PC-9 (cell line): ENCODE data around the gene BMP8B. TPM values are rescaled to one million over a fixed set of nuclear protein-coding genes. Genes with fewer than 3 reads are reported as not detected.

Experiments
- BruUV-seq: library from RNA; stranded (reverse); fragments of 400-500 nt; replicated peaks from 2 replicates; lab custom pipeline; 2021; lab: Mats Ljungman, UMichigan
- CTCF ChIA-PET: fragments of 300-600 bp; sonication (Branson Sonifier 250); formaldehyde crosslinking; loops from one replicate; lab custom pipeline; 2022; ENCODE audit warnings: antibody characterized with exemption; lab: Charles Lee
- POLR2A ChIA-PET: fragments of 300-600 bp; sonication (Branson Sonifier 250); formaldehyde crosslinking; loops from one replicate; lab custom pipeline; 2022; ENCODE audit warnings: antibody characterized with exemption; ENCODE audit not compliant: unreplicated experiment; lab: Charles Lee
- DNase-seq, 2 experiments: peaks; one replicate each; pipeline versions ENCODE4 v3.0.0 to v3.0.0-alpha.2; 2015 to 2022; ENCODE audit warnings: mixed read lengths in 1 of 2
- H2AFZ ChIP-seq: fragments of 200-600 bp; sonication (generic); 2 replicates; pipeline ENCODE4 v1.8.1; 2017; ENCODE audit warnings: antibody characterized with exemption
- H3F3A ChIP-seq: fragments of 200-600 bp; sonication (generic); 2 replicates; pipeline ENCODE4 v1.8.1; 2017; ENCODE audit warnings: antibody characterized with exemption, mild to moderate bottlenecking, low read depth; ENCODE audit not compliant: insufficient read depth
- H3K27ac ChIP-seq: fragments of 200-600 bp; sonication (generic); 2 replicates; pipeline ENCODE4 v1.6.1; 2016; ENCODE audit warnings: mixed run types
- H3K27me3 ChIP-seq: fragments of 200-600 bp; sonication (generic); 2 replicates; pipeline ENCODE4 v1.6.1; 2016; ENCODE audit warnings: low read depth, mixed run types; ENCODE audit not compliant: insufficient read depth
- H3K36me3 ChIP-seq: fragments of 200-600 bp; sonication (generic); 2 replicates; pipeline ENCODE4 v1.6.1; 2016; ENCODE audit warnings: low read depth, mixed run types
- H3K4me1 ChIP-seq: fragments of 200-600 bp; sonication (generic); replicated peaks from 2 replicates; pipeline ENCODE4 v1.6.1; 2016; ENCODE audit warnings: mixed run types; ENCODE audit not compliant: insufficient read depth
- H3K4me2 ChIP-seq: fragments of 200-600 bp; sonication (generic); 2 replicates; pipeline ENCODE4 v1.6.1; 2017; ENCODE audit warnings: mixed run types
- H3K4me3 ChIP-seq: fragments of 200-600 bp; sonication (generic); 2 replicates; pipeline ENCODE4 v1.6.1; 2016; ENCODE audit warnings: mixed run types
- H3K79me2 ChIP-seq: fragments of 200-600 bp; sonication (generic); 2 replicates; pipeline ENCODE4 v1.6.1; 2017; ENCODE audit warnings: low read depth, mixed run types
- H3K9me2 ChIP-seq: fragments of 200-600 bp; sonication (generic); 2 replicates; pipeline ENCODE4 v1.8.1; 2017; ENCODE audit warnings: mild to moderate bottlenecking; ENCODE audit not compliant: insufficient read depth
- H3K9me3 ChIP-seq: fragments of 200-600 bp; sonication (generic); 2 replicates; pipeline ENCODE4 v1.8.1; 2016; ENCODE audit warnings: low read depth; ENCODE audit not compliant: insufficient read depth
- H4K20me1 ChIP-seq: fragments of 200-600 bp; sonication (generic); 2 replicates; pipeline ENCODE4 v1.8.1; 2017; ENCODE audit not compliant: insufficient read depth
- EZH2 ChIP-seq: fragments of 200-600 bp; sonication (generic); IDR thresholded peaks from 2 replicates; pipeline ENCODE4 v1.8.0; 2017; ENCODE audit warnings: antibody characterized with exemption, low read depth
- intact Hi-C: fragments of 100-400 bp; cut with micrococcal nuclease; formaldehyde crosslinking; loops from one replicate; pipeline ENCODE4 v1.10.0; 2022; ENCODE audit not compliant: unreplicated experiment
- total RNA-seq: library from RNA; stranded (reverse); gene quantifications from 2 replicates; pipeline ENCODE4 v1.2.3, GENCODE V29; 2021
- TF ChIP-seq, protein P1 (sequence below): fragments of 200-600 bp; sonication (generic); conservative IDR thresholded peaks from 2 replicates; pipeline ENCODE4 v1.6.1; 2017; ENCODE audit warnings: mixed run types, antibody characterized with exemption, mild to moderate bottlenecking, moderate library complexity

Gene BMP8B
- total RNA-seq, 1 experiment from 2014 or later, result 2.4 TPM

DNA sequence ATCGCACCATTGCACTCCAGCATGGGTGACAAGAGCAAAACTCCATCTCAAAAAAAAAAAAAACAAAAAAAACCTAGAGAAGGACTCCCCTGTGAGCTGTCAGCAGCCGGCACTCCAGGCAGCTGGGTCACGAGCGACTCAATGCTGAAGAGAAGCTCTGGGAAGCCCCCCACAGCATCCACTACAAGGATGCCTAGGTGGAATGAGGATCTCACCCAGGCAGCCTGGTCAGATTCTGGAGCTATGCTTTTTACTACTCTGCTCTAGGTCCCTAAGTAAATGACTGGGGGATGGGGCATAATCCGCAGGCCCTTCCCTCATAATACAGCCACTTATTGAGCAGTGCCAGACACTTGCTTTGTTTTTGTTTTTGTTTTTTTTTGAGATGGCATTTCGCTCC, 6.6 kb downstream of the BMP8B start:
- no peak for DNase-seq
- Histone ChIP-seq H3F3A (no peaks in the 10 kb centered on the region), H3K4me1 (no peaks in the 10 kb centered on the region), H3K27me3 (no peaks in the 10 kb centered on the region), H2AFZ (no peak overlapping the region), H4K20me1 (no peaks in the 10 kb centered on the region), H3K36me3 (no peaks in the 10 kb centered on the region), H3K27ac (no peak overlapping the region), H3K79me2 (no peaks in the 10 kb centered on the region), H3K4me3 (no peak overlapping the region), H3K4me2 (no peak overlapping the region), H3K9me2 (no peaks in the 10 kb centered on the region), H3K9me3 (no peaks in the 10 kb centered on the region)
- ChIA-PET POLR2A (no interaction called here), CTCF (no interaction called here)
- no peak for TF ChIP-seq EZH2
- TF ChIP-seq, protein P1, sequence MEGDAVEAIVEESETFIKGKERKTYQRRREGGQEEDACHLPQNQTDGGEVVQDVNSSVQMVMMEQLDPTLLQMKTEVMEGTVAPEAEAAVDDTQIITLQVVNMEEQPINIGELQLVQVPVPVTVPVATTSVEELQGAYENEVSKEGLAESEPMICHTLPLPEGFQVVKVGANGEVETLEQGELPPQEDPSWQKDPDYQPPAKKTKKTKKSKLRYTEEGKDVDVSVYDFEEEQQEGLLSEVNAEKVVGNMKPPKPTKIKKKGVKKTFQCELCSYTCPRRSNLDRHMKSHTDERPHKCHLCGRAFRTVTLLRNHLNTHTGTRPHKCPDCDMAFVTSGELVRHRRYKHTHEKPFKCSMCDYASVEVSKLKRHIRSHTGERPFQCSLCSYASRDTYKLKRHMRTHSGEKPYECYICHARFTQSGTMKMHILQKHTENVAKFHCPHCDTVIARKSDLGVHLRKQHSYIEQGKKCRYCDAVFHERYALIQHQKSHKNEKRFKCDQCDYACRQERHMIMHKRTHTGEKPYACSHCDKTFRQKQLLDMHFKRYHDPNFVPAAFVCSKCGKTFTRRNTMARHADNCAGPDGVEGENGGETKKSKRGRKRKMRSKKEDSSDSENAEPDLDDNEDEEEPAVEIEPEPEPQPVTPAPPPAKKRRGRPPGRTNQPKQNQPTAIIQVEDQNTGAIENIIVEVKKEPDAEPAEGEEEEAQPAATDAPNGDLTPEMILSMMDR, result no peak
- BruUV-seq, result no TSS peak
- intact Hi-C loops, result no loop called here

DNA sequence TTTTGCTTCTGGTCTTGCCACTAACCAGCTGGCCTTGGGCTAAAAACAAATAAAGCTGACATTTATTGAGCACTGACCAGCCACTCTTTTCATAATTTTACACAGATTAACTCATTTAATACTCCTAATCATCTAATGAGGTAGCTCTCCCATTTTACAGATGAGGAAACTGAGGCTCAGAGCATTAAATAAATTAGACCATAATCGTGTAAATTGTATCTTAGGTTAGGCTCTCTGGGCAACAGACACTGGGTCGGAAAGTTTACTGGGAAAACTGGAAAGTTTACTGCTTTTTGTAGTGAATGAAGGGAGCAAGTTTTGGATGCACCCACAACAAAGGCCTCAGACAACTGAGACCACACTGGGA, 7.3 kb downstream of the BMP8B start:
- Histone ChIP-seq H4K20me1 (no peaks in the 10 kb centered on the region), H3K4me3 (no peak overlapping the region), H3K79me2 (no peaks in the 10 kb centered on the region), H3K4me2 (no peak overlapping the region), H3F3A (no peaks in the 10 kb centered on the region), H3K9me3 (no peaks in the 10 kb centered on the region), H2AFZ (no peak overlapping the region), H3K27ac (no peak overlapping the region), H3K9me2 (no peaks in the 10 kb centered on the region), H3K36me3 (no peaks in the 10 kb centered on the region), H3K4me1 (no peaks in the 10 kb centered on the region), H3K27me3 (no peaks in the 10 kb centered on the region)
- ChIA-PET CTCF (no interaction called here), POLR2A (interaction anchor here (0.6 kb wide), 1 partner anchor 20 kb away, joined by 5 read pairs; no protein-coding TSS in a partner anchor)
- no peak for DNase-seq
- BruUV-seq, result no TSS peak
- TF ChIP-seq, protein P1, result no peak
- no peak for TF ChIP-seq EZH2
- intact Hi-C loops, result no loop called here

DNA sequence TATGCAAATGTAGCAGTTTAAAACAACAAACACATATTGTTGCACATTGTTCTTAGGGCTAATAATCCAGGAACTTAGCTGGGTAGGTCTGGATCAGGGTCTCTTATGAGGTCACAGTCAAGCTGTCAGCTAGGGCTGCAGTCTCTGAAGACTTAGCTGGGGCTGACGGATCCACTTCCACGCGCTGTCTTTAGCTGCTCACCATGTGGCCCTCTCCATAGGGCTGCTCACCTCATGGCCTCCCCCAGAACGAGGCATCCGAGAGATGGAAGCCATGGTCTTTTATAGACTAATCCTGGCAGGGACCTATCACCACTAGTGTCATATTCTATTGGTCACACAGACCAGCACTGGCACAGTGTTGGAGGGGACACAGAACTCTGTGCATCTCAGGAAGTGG, 8.8 kb downstream of the BMP8B start:
- no peak overlapping the region for H3K4me2 ChIP-seq
- DNase-seq, result no peak
- no peak overlapping the region for H3K27ac ChIP-seq
- BruUV-seq, result no TSS peak
- H3K4me1 ChIP-seq, result no peaks in the 10 kb centered on the region
- ChIA-PET POLR2A (no interaction called here), CTCF (no interaction called here)
- no peaks in the 10 kb centered on the region for H3K9me2 ChIP-seq
- no peaks in the 10 kb centered on the region for H4K20me1 ChIP-seq
- H3K36me3 ChIP-seq, result no peaks in the 10 kb centered on the region
- H3K4me3 ChIP-seq, result no peak overlapping the region
- no peak overlapping the region for H2AFZ ChIP-seq
- intact Hi-C loops, result no loop called here
- H3K79me2 ChIP-seq, result no peaks in the 10 kb centered on the region
- no peaks in the 10 kb centered on the region for H3F3A ChIP-seq
- no peaks in the 10 kb centered on the region for H3K27me3 ChIP-seq
- no peaks in the 10 kb centered on the region for H3K9me3 ChIP-seq
- no peak for TF ChIP-seq EZH2
- TF ChIP-seq, protein P1, result no peak
